Eye (tissue), 1 donor: ENCODE measurements around the gene CAMSAP1.

ENCODE experiments used
- DNase-seq: peaks from one replicate; pipeline ENCODE4 v3.0.0-alpha.2; 2015

The CAMSAP1 gene

GRCh38 chr9:135770771-135771170 is 136.6 kb downstream of the CAMSAP1 start:
- no peak for DNase-seq

GRCh38 chr9:135770203-135770535 is 137.2 kb downstream of the CAMSAP1 start:
- DNase-seq, result no peak

- no peak for DNase-seq
Measured at GRCh38 chr9:135769489-135770202, 137.7 kb downstream of the CAMSAP1 start.

- no peak for DNase-seq
Measured at GRCh38 chr9:135768516-135769218, 138.7 kb downstream of the CAMSAP1 start.

- no peak for DNase-seq
Measured at GRCh38 chr9:135766707-135767106, 140.6 kb downstream of the CAMSAP1 start.

- DNase-seq, result no peak
Measured at GRCh38 chr9:135766251-135766650, 141.1 kb downstream of the CAMSAP1 start.

GRCh38 chr9:135765416-135765815 is 141.9 kb downstream of the CAMSAP1 start:
- DNase-seq, result no peak

GRCh38 chr9:135764731-135765130 is 142.6 kb downstream of the CAMSAP1 start:
- DNase-seq, result no peak

GRCh38 chr9:135763716-135764446 is 143.5 kb downstream of the CAMSAP1 start:
- no peak for DNase-seq

- DNase-seq, result no peak
Measured at GRCh38 chr9:135762921-135763320, 144.4 kb downstream of the CAMSAP1 start.

- DNase-seq, result no peak
Measured at GRCh38 chr9:135761845-135762168, 145.5 kb downstream of the CAMSAP1 start.

- DNase-seq, result no peak
Measured at GRCh38 chr9:135761150-135761844, 146.0 kb downstream of the CAMSAP1 start.

GRCh38 chr9:135760465-135760864 is 146.9 kb downstream of the CAMSAP1 start:
- DNase-seq, result no peak

- DNase-seq, result no peak
Measured at GRCh38 chr9:135759676-135760300, 147.6 kb downstream of the CAMSAP1 start.

- DNase-seq, result no peak
Measured at GRCh38 chr9:135758870-135759269, 148.5 kb downstream of the CAMSAP1 start.
